Measurements from ENCODE around the gene MYOT. TPM values are rescaled to one million over a fixed set of nuclear protein-coding genes. Genes with fewer than 3 reads are reported as not detected.
"Not testable (repeated sequence)": the region's sequence is repeated elsewhere in the genome, so short reads cannot be mapped to it uniquely, and the experiment has no call there.

The MYOT gene
- total RNA-seq, 1 donor = not detected

GRCh38 chr5:137845472-137845871 lies 22.2 kb upstream of the MYOT start:
- TF ChIP-seq CTCF (IDR thresholded peaks at IDR 0.05; ENCODE audit: insufficient read depth, low read length) = no peak
- no peak overlapping the region for H3K4me3 ChIP-seq (ENCODE audit: low read depth, low read length)

GRCh38 chr5:137847687-137848086 lies 20.0 kb upstream of the MYOT start:
- no peak overlapping the region for H3K4me3 ChIP-seq (ENCODE audit: low read depth, low read length)
- no peak for TF ChIP-seq CTCF (IDR thresholded peaks at IDR 0.05; ENCODE audit: insufficient read depth, low read length)
- no peak for DNase-seq (ENCODE audit: low read depth)

More at GRCh38 chr5:137845472-137845871, 22.2 kb upstream of the MYOT start:
- DNase-seq (ENCODE audit: low read depth) = no peak

- not testable (repeated sequence) for H3K4me3 ChIP-seq (ENCODE audit: low read depth, low read length); DNase-seq (ENCODE audit: low read depth)
Observed at GRCh38 chr5:137853165-137853564, 14.5 kb upstream of the MYOT start.

- DNase-seq (ENCODE audit: low read depth) = no peak
- H3K4me3 ChIP-seq (ENCODE audit: low read depth, low read length) = no peak overlapping the region
- TF ChIP-seq CTCF (IDR thresholded peaks at IDR 0.05; ENCODE audit: insufficient read depth, low read length) = no peak
Observed at GRCh38 chr5:137856201-137856600, 11.5 kb upstream of the MYOT start.

GRCh38 chr5:137856916-137857862 lies 10.5 kb upstream of the MYOT start:
- no peak for TF ChIP-seq CTCF (IDR thresholded peaks at IDR 0.05; ENCODE audit: insufficient read depth, low read length)
- no peak for DNase-seq (ENCODE audit: low read depth)
- H3K4me3 ChIP-seq (ENCODE audit: low read depth, low read length) = no peak overlapping the region

- H3K4me3 ChIP-seq (ENCODE audit: low read depth, low read length) = no peak overlapping the region
- peak; percentile 60 for DNase-seq (ENCODE audit: low read depth)
- TF ChIP-seq CTCF (IDR thresholded peaks at IDR 0.05; ENCODE audit: insufficient read depth, low read length) = no peak
Observed at GRCh38 chr5:137858223-137858916, 9.3 kb upstream of the MYOT start.

- no peak for DNase-seq (ENCODE audit: low read depth)
- H3K4me3 ChIP-seq (ENCODE audit: low read depth, low read length) = no peak overlapping the region
- no peak for TF ChIP-seq CTCF (IDR thresholded peaks at IDR 0.05; ENCODE audit: insufficient read depth, low read length)
Observed at GRCh38 chr5:137858954-137859353, 8.7 kb upstream of the MYOT start.
